H1 (cell line): ENCODE data around the gene CEP290. TPM values are rescaled to one million over a fixed set of nuclear protein-coding genes. Genes with fewer than 3 reads are reported as not detected.

Source experiments
- CHD7 ChIP-seq: fragments of 300-600 bp; sonication (generic); IDR thresholded peaks from 2 replicates; pipeline ENCODE4 v1.7.1; 2012; ENCODE audit warnings: low read length, moderate library complexity, mild to moderate bottlenecking, inconsistent platforms; ENCODE audit not compliant: insufficient replicate concordance
- RFX5 ChIP-seq: IDR thresholded peaks from 2 replicates; pipeline ENCODE4 v1.6.1; 2011; ENCODE audit warnings: low read depth, low read length, improper control_type of control experiment, borderline replicate concordance
- SIRT6 ChIP-seq: IDR thresholded peaks from one replicate; pipeline ENCODE4 v1.7.1; 2012; ENCODE audit warnings: low read length, inconsistent platforms
- TBP ChIP-seq: IDR thresholded peaks from 2 replicates; pipeline ENCODE4 v1.6.1; 2011; ENCODE audit warnings: low read depth, low read length, improper control_type of control experiment
- YY1 ChIP-seq: IDR thresholded peaks from 2 replicates; pipeline ENCODE4 v1.6.1; 2011; ENCODE audit warnings: low read depth, mild to moderate bottlenecking, low read length
- polyA plus RNA-seq, 7 experiments: library from polyadenylated mRNA; depleted of rRNA in 3 of 7; stranded (reverse) in 5 of 7; unstranded in 2 of 7; fragments of >200 nt in 5 of 7; fragments of 200-250 nt in 2 of 7; gene quantifications; 1 replicate in 5 of 7; 2 replicates in 1 of 7; 4 replicates in 1 of 7; pipeline versions ENCODE4 v1.2.1 to v1.2.3, GENCODE V29; 2011 to 2013; ENCODE audit warnings: missing spikeins in 2 of 7, mixed read lengths in 2 of 7
- total RNA-seq: library from RNA; stranded (reverse); fragmentation: NEBNext Ultra II Directional; extraction: Animal tissue kit (Norgen Biotek cat#: 25700); gene quantifications from 2 replicates; pipeline ENCODE4 v1.2.1, GENCODE V29; 2021
- TF ChIP-seq, protein P1 (sequence below), 3 experiments: IDR thresholded peaks; 1 replicate in 2 of 3; 2 replicates in 1 of 3; pipeline versions ENCODE4 v1.5.1 to v1.6.1; 2011; ENCODE audit warnings: low read length in 3 of 3, mild to moderate bottlenecking in 3 of 3, inconsistent platforms in 2 of 3, low read depth in 1 of 3, moderate library complexity in 1 of 3; ENCODE audit not compliant: insufficient read depth in 1 of 3; ENCODE audit errors: control extremely low read depth in 1 of 3

CEP290 gene
- total and polyA plus RNA-seq, 2 of the 8 experiments (the other 6 are each of a cell fraction or from before 2014, with no cell fraction given) = 2.1 to 5.9 TPM

DNA sequence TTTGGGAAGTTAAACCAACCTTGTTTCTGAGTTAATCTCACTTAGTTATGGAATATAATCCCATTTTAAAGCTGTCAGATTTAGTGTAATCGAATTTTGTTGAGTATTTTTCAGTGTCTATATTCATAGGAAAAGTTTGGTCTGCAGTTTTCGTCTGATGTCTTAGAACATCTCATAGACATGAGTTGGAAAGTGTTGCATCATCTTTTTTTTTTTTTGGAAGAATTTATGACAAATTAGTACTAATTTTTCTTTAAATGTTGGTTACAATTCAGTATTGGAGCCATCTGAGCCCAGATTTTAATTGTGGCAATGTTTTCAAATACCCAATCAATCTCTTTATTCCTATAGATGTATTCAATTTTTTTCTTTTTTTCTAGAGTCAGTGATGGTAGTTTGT is 140.6 kb downstream of the CEP290 start (continued):
- no peak for TF ChIP-seq CHD7
- TF ChIP-seq SIRT6 = no peak
- TF ChIP-seq, protein P1, sequence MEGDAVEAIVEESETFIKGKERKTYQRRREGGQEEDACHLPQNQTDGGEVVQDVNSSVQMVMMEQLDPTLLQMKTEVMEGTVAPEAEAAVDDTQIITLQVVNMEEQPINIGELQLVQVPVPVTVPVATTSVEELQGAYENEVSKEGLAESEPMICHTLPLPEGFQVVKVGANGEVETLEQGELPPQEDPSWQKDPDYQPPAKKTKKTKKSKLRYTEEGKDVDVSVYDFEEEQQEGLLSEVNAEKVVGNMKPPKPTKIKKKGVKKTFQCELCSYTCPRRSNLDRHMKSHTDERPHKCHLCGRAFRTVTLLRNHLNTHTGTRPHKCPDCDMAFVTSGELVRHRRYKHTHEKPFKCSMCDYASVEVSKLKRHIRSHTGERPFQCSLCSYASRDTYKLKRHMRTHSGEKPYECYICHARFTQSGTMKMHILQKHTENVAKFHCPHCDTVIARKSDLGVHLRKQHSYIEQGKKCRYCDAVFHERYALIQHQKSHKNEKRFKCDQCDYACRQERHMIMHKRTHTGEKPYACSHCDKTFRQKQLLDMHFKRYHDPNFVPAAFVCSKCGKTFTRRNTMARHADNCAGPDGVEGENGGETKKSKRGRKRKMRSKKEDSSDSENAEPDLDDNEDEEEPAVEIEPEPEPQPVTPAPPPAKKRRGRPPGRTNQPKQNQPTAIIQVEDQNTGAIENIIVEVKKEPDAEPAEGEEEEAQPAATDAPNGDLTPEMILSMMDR (IDR thresholded peaks at IDR 0.05; ENCODE audit: control extremely low read depth in 1 of 3, insufficient read depth in 1 of 3, low read depth in 1 of 3, low read length in 3 of 3) = no peak
- no peak for TF ChIP-seq TBP
- TF ChIP-seq YY1 = no peak
- no peak for TF ChIP-seq RFX5
